Upper lobe of left lung (tissue), 6 donors: ENCODE results near the gene ASIC4. TPM values are rescaled to one million over a fixed set of nuclear protein-coding genes. Genes with fewer than 3 reads are reported as not detected.

Source experiments
- ATAC-seq, 2 donors: fragments of 200-7000 bp; cut with Tn5 transposase; one replicate each; pipeline ENCODE4 v1.9.1; 2022; ENCODE audit warnings: mild to moderate bottlenecking in 2 of 2, moderate library complexity in 2 of 2; ENCODE audit not compliant: low FRiP score in 2 of 2
- DNase-seq, 2 donors: peaks; one replicate each; pipeline ENCODE4 v3.0.0-alpha.2; 2019 to 2020
- H3K27ac ChIP-seq, 4 donors: fragments of 200-600 bp; sonication (generic); one replicate each; pipeline ENCODE4 v1.5.1; 2016 to 2019
- H3K27me3 ChIP-seq, 4 donors: fragments of 200-600 bp; sonication (generic); one replicate each; pipeline ENCODE4 v1.5.1; 2017 to 2019
- H3K36me3 ChIP-seq, 4 donors: fragments of 200-600 bp; sonication (generic); one replicate each; pipeline ENCODE4 v1.5.1; 2016 to 2019
- H3K4me1 ChIP-seq, 4 donors: fragments of 200-600 bp; sonication (generic); one replicate each; pipeline ENCODE4 v1.5.1; 2018 to 2019
- H3K4me3 ChIP-seq, 4 donors: fragments of 200-600 bp; sonication (generic); one replicate each; pipeline ENCODE4 v1.5.1; 2017 to 2019; ENCODE audit warnings: mild to moderate bottlenecking in 2 of 4, moderate library complexity in 1 of 4
- H3K9me3 ChIP-seq, 4 donors: fragments of 200-600 bp; sonication (generic); one replicate each; pipeline ENCODE4 v1.5.1; 2018 to 2019
- EP300 ChIP-seq, 4 donors: sonication (generic); formaldehyde crosslinking; IDR thresholded peaks; one replicate each; pipeline ENCODE4 v1.5.1; 2017; ENCODE audit warnings: antibody characterized with exemption in 4 of 4, control low read depth in 2 of 4
- POLR2A ChIP-seq, 4 donors: fragments of 450-650 bp; IDR thresholded peaks; one replicate each; pipeline ENCODE4 v1.5.1; 2016 to 2017; ENCODE audit warnings: antibody characterized with exemption in 4 of 4, mild to moderate bottlenecking in 2 of 4
- POLR2AphosphoS5 ChIP-seq, 2 donors: sonication (generic); formaldehyde crosslinking; IDR thresholded peaks; one replicate each; pipeline ENCODE4 v1.5.1; 2017; ENCODE audit warnings: antibody characterized with exemption in 2 of 2
- WGBS, 2 donors: methylation state at CpG; one replicate each; pipeline ENCODE4 v1.1.5; 2017 to 2018; 5-methylcytosine and 5-hydroxymethylcytosine counted together
- total RNA-seq, 6 donors: library from RNA; depleted of rRNA in 4 of 6; stranded (reverse); fragments of >200 nt in 4 of 6; gene quantifications; one replicate each; pipeline versions ENCODE4 v1.1.0 to v1.2.1, GENCODE V29; 2016 to 2021
- TF ChIP-seq, protein P1 (sequence below), 6 experiments: fragments of 450-650 bp in 4 of 6; fragments of 200-600 bp in 2 of 6; sonication (generic) in 2 of 6; IDR thresholded peaks; one replicate each; pipeline ENCODE4 v1.5.1; 2016 to 2019; ENCODE audit warnings: antibody characterized with exemption in 6 of 6
- donor health status: DM: no; HTN: no; CAD: no; lungs with moderate emphysema.
- donor health status: DM: no; HTN: yes; CAD: no; lungs with severe emphysema.

The ASIC4 gene
- total RNA-seq, 6 donors from 2014 or later = 0.20 to 0.34 (median 0.29) TPM; not detected in 3

DNA sequence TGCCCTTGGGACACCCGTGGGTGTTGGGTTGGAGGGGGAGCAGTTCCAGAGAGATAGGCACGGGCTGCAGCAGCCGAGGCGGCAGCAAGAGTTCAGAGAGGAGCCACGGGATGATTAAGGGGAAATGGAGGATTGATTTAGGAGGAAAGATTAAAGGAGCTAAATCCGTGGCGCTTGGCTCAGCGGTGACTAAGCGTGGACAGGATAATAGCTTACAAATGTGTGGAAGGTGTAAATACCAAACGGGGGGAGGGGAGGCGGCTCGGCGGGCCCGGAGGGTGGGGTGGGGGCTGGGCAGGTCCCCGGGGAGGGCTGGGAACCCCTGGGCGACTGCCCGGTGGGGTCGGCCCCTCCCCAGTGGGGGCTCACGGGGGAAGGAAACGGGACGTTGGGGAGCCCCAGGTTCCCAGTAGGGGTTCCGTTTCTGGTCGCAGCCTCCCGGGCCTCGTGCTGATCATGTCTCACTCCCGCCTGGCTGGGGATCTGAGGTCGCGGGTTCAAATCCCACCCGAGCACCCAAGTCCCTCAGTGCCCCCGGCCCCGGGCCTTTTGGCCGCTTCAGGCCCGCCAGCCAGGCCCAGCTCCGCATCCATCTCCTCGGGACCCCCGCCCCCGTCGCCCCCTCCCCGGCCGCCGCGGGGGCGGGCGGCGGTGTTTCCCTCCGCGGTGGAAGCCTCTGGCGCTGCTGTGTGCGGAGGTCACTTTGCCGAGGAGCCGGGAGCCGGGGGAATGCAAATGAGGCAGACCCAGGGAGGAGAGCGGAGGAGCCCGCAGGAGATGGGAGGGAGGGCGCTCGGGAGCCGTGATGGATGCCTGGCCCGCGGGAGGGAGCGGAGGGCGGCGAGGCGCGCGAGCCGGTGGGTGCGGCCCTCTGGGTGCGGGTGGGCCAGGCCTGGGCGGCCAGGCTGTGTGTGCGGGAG is 8.1 kb downstream of the ASIC4 start:
- peak in 1 of 2 donors; percentile 83 for DNase-seq

GRCh38 chr2:219523031-219523671 is 8.9 kb downstream of the ASIC4 start:
- Histone ChIP-seq H3K27ac (peak overlapping the region in 1 of 4 donors; percentile 6), H3K36me3 (no peaks in the 10 kb centered on the region), H3K9me3 (no peaks in the 10 kb centered on the region), H3K4me1 (peaks cover 10 to 16% (median 11%) of the 10 kb centered on the region in 4 donors), H3K4me3 (peak overlapping the region in 1 of 4 donors; percentile 17), H3K27me3 (peaks cover 1 to 43% (median 21%) of the 10 kb centered on the region in 4 donors)
- no peak for ATAC-seq
- no peak for DNase-seq
- TF ChIP-seq POLR2A (IDR thresholded peaks at IDR 0.05) (no peak), POLR2AphosphoS5 (IDR thresholded peaks at IDR 0.05) (no peak), EP300 (IDR thresholded peaks at IDR 0.05) (no peak)
- TF ChIP-seq, protein P1, sequence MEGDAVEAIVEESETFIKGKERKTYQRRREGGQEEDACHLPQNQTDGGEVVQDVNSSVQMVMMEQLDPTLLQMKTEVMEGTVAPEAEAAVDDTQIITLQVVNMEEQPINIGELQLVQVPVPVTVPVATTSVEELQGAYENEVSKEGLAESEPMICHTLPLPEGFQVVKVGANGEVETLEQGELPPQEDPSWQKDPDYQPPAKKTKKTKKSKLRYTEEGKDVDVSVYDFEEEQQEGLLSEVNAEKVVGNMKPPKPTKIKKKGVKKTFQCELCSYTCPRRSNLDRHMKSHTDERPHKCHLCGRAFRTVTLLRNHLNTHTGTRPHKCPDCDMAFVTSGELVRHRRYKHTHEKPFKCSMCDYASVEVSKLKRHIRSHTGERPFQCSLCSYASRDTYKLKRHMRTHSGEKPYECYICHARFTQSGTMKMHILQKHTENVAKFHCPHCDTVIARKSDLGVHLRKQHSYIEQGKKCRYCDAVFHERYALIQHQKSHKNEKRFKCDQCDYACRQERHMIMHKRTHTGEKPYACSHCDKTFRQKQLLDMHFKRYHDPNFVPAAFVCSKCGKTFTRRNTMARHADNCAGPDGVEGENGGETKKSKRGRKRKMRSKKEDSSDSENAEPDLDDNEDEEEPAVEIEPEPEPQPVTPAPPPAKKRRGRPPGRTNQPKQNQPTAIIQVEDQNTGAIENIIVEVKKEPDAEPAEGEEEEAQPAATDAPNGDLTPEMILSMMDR (IDR thresholded peaks at IDR 0.05) = no peak
- WGBS, 2 donors = 24 to 34% methylated on average over 15 to 18 of the region's 24 CpGs

More for the DNA sequence above, 8.1 kb downstream of the ASIC4 start:
- peaks cover 1 to 43% (median 19%) of the 10 kb centered on the region in 4 donors for H3K27me3 ChIP-seq
- no peaks in the 10 kb centered on the region for H3K9me3 ChIP-seq
- TF ChIP-seq, protein P1 (IDR thresholded peaks at IDR 0.05) = no peak
- TF ChIP-seq POLR2AphosphoS5 (IDR thresholded peaks at IDR 0.05) = no peak
- H3K4me1 ChIP-seq = peaks cover 10 to 16% (median 11%) of the 10 kb centered on the region in 4 donors
- no peaks in the 10 kb centered on the region for H3K36me3 ChIP-seq
- H3K4me3 ChIP-seq = peak overlapping the region in 1 of 4 donors; percentile 17
- 2 to 4% methylated on average over 20 to 45 of the region's 70 CpGs for WGBS, 2 donors
- ATAC-seq = peak in 1 of 2 donors; percentile 45
- peak overlapping the region in 1 of 4 donors; percentile 6 for H3K27ac ChIP-seq

- Histone ChIP-seq H3K27ac (no peak overlapping the region), H3K4me1 (peaks cover 10 to 18% (median 11%) of the 10 kb centered on the region in 4 donors), H3K9me3 (no peaks in the 10 kb centered on the region), H3K36me3 (no peaks in the 10 kb centered on the region), H3K27me3 (peaks cover 1 to 43% (median 23%) of the 10 kb centered on the region in 4 donors), H3K4me3 (no peak overlapping the region)
- 86 to 93% methylated on average over 2 of the region's 2 CpGs for WGBS, 2 donors
- TF ChIP-seq POLR2A (IDR thresholded peaks at IDR 0.05) = no peak
- no peak for TF ChIP-seq POLR2AphosphoS5 (IDR thresholded peaks at IDR 0.05)
- ATAC-seq (no peak), DNase-seq (no peak)
These were observed 10.5 kb downstream of the ASIC4 start for GRCh38 chr2:219524817-219525216.

DNA sequence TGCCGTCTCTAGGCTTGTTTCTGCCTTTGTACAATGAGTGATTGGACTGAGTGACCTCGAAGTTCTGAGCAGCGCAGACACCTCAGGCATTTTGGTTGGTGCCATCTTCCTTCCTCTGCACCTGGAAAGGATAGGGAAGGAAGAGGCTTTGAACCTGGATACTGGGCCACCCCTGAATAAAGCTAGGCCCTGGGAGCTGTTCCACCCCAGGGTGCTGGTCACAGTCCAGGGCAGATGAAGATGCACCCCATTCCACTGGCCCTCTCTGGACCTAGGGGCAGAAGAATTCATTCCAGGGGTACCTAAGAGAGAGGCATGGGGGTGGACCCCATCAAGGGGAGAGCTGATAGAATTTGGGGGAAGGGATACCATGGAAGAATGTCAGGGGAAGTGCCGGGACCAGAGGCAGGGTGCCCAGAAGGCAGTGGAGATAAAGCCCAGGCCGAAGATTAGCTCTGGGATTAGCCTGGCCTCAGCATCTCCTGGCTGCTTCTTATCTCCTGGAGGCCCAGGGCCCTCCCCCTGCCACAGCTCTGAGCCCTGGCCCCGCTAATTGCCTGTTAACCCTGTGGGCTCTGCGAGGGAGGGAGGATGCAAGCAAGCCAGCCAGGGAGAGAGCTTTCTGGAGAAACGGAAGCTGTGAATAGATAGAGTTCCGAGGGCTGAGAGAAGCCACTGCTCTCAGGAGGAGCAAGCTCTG is 11.4 kb downstream of the ASIC4 start:
- no peak for TF ChIP-seq EP300 (IDR thresholded peaks at IDR 0.05)
- TF ChIP-seq, protein P1 (IDR thresholded peaks at IDR 0.05) = no peak
- TF ChIP-seq POLR2A (IDR thresholded peaks at IDR 0.05) = no peak
- no peak for TF ChIP-seq POLR2AphosphoS5 (IDR thresholded peaks at IDR 0.05)
- Histone ChIP-seq H3K4me1 (peaks cover 10 to 25% (median 11%) of the 10 kb centered on the region in 4 donors), H3K4me3 (no peak overlapping the region), H3K27me3 (peaks cover 1 to 43% (median 23%) of the 10 kb centered on the region in 4 donors), H3K27ac (no peak overlapping the region), H3K36me3 (no peaks in the 10 kb centered on the region), H3K9me3 (no peaks in the 10 kb centered on the region)
- WGBS, 2 donors = 45 to 46% methylated on average over 9 of the region's 9 CpGs
- no peak for ATAC-seq
- DNase-seq = no peak
